PC-9 (cell line): ENCODE data around the gene CCDC12. TPM values are rescaled to one million over a fixed set of nuclear protein-coding genes. Genes with fewer than 3 reads are reported as not detected.

Source experiments
- BruUV-seq: library from RNA; stranded (reverse); fragments of 400-500 nt; replicated peaks from 2 replicates; lab custom pipeline; 2021; lab: Mats Ljungman, UMichigan
- CTCF ChIA-PET: fragments of 300-600 bp; sonication (Branson Sonifier 250); formaldehyde crosslinking; loops from one replicate; lab custom pipeline; 2022; ENCODE audit warnings: antibody characterized with exemption; lab: Charles Lee
- POLR2A ChIA-PET: fragments of 300-600 bp; sonication (Branson Sonifier 250); formaldehyde crosslinking; loops from one replicate; lab custom pipeline; 2022; ENCODE audit warnings: antibody characterized with exemption; ENCODE audit not compliant: unreplicated experiment; lab: Charles Lee
- DNase-seq, 2 experiments: peaks; one replicate each; pipeline versions ENCODE4 v3.0.0 to v3.0.0-alpha.2; 2015 to 2022; ENCODE audit warnings: mixed read lengths in 1 of 2
- H2AFZ ChIP-seq: fragments of 200-600 bp; sonication (generic); 2 replicates; pipeline ENCODE4 v1.8.1; 2017; ENCODE audit warnings: antibody characterized with exemption
- H3F3A ChIP-seq: fragments of 200-600 bp; sonication (generic); 2 replicates; pipeline ENCODE4 v1.8.1; 2017; ENCODE audit warnings: antibody characterized with exemption, mild to moderate bottlenecking, low read depth; ENCODE audit not compliant: insufficient read depth
- H3K27ac ChIP-seq: fragments of 200-600 bp; sonication (generic); 2 replicates; pipeline ENCODE4 v1.6.1; 2016; ENCODE audit warnings: mixed run types
- H3K27me3 ChIP-seq: fragments of 200-600 bp; sonication (generic); 2 replicates; pipeline ENCODE4 v1.6.1; 2016; ENCODE audit warnings: low read depth, mixed run types; ENCODE audit not compliant: insufficient read depth
- H3K36me3 ChIP-seq: fragments of 200-600 bp; sonication (generic); 2 replicates; pipeline ENCODE4 v1.6.1; 2016; ENCODE audit warnings: low read depth, mixed run types
- H3K4me1 ChIP-seq: fragments of 200-600 bp; sonication (generic); replicated peaks from 2 replicates; pipeline ENCODE4 v1.6.1; 2016; ENCODE audit warnings: mixed run types; ENCODE audit not compliant: insufficient read depth
- H3K4me2 ChIP-seq: fragments of 200-600 bp; sonication (generic); 2 replicates; pipeline ENCODE4 v1.6.1; 2017; ENCODE audit warnings: mixed run types
- H3K4me3 ChIP-seq: fragments of 200-600 bp; sonication (generic); 2 replicates; pipeline ENCODE4 v1.6.1; 2016; ENCODE audit warnings: mixed run types
- H3K79me2 ChIP-seq: fragments of 200-600 bp; sonication (generic); 2 replicates; pipeline ENCODE4 v1.6.1; 2017; ENCODE audit warnings: low read depth, mixed run types
- H3K9me2 ChIP-seq: fragments of 200-600 bp; sonication (generic); 2 replicates; pipeline ENCODE4 v1.8.1; 2017; ENCODE audit warnings: mild to moderate bottlenecking; ENCODE audit not compliant: insufficient read depth
- H3K9me3 ChIP-seq: fragments of 200-600 bp; sonication (generic); 2 replicates; pipeline ENCODE4 v1.8.1; 2016; ENCODE audit warnings: low read depth; ENCODE audit not compliant: insufficient read depth
- H4K20me1 ChIP-seq: fragments of 200-600 bp; sonication (generic); 2 replicates; pipeline ENCODE4 v1.8.1; 2017; ENCODE audit not compliant: insufficient read depth
- CTCF ChIP-seq: fragments of 200-600 bp; sonication (generic); conservative IDR thresholded peaks from 2 replicates; pipeline ENCODE4 v1.6.1; 2017; ENCODE audit warnings: mixed run types, antibody characterized with exemption, mild to moderate bottlenecking, moderate library complexity
- EZH2 ChIP-seq: fragments of 200-600 bp; sonication (generic); IDR thresholded peaks from 2 replicates; pipeline ENCODE4 v1.8.0; 2017; ENCODE audit warnings: antibody characterized with exemption, low read depth
- intact Hi-C: fragments of 100-400 bp; cut with micrococcal nuclease; formaldehyde crosslinking; loops from one replicate; pipeline ENCODE4 v1.10.0; 2022; ENCODE audit not compliant: unreplicated experiment
- total RNA-seq: library from RNA; stranded (reverse); gene quantifications from 2 replicates; pipeline ENCODE4 v1.2.3, GENCODE V29; 2021

Gene CCDC12
- total RNA-seq, 1 experiment from 2014 or later: 39.3 TPM

GRCh38 chr3:47006145-47006651 is 29.7 kb upstream of the CCDC12 start:
- H3K9me3 ChIP-seq: no peaks in the 10 kb centered on the region
- CTCF ChIA-PET: no interaction called here
- no peaks in the 10 kb centered on the region for H3K36me3 ChIP-seq
- DNase-seq: no peak
- no peaks in the 10 kb centered on the region for H3K4me1 ChIP-seq
- POLR2A ChIA-PET: interaction anchor here (0.7 kb wide), 1 partner anchor 91 kb away, joined by 3 read pairs; no protein-coding TSS in a partner anchor
- no peak overlapping the region for H2AFZ ChIP-seq
- H3K4me2 ChIP-seq: no peak overlapping the region
- no peaks in the 10 kb centered on the region for H3K9me2 ChIP-seq
- intact Hi-C loops: no loop called here
- TF ChIP-seq CTCF: no peak
- no peak for TF ChIP-seq EZH2
- H3K27me3 ChIP-seq: no peaks in the 10 kb centered on the region
- H3F3A ChIP-seq: no peaks in the 10 kb centered on the region
- no peak overlapping the region for H3K4me3 ChIP-seq
- H4K20me1 ChIP-seq: no peaks in the 10 kb centered on the region
- no peak overlapping the region for H3K27ac ChIP-seq
- H3K79me2 ChIP-seq: no peaks in the 10 kb centered on the region
- no TSS peak for BruUV-seq

- Histone ChIP-seq H3K79me2 (no peaks in the 10 kb centered on the region), H3K27me3 (no peaks in the 10 kb centered on the region), H3K9me3 (no peaks in the 10 kb centered on the region), H3K36me3 (no peaks in the 10 kb centered on the region), H2AFZ (no peak overlapping the region), H3K4me3 (no peak overlapping the region), H3F3A (no peaks in the 10 kb centered on the region), H4K20me1 (no peaks in the 10 kb centered on the region), H3K4me1 (no peaks in the 10 kb centered on the region), H3K9me2 (no peaks in the 10 kb centered on the region), H3K4me2 (no peak overlapping the region), H3K27ac (no peak overlapping the region)
- no TSS peak for BruUV-seq
- TF ChIP-seq EZH2 (no peak), CTCF (no peak)
- intact Hi-C loops: no loop called here
- CTCF ChIA-PET: interaction anchor here (0.6 kb wide), 1 partner anchor 29 kb away, joined by 5 read pairs; no protein-coding TSS in a partner anchor
- no peak for DNase-seq
- POLR2A ChIA-PET: no interaction called here
These were observed 28.9 kb upstream of the CCDC12 start for GRCh38 chr3:47005212-47006144.

GRCh38 chr3:47004369-47005211 is 28.0 kb upstream of the CCDC12 start:
- H4K20me1 ChIP-seq: no peaks in the 10 kb centered on the region
- no peaks in the 10 kb centered on the region for H3K79me2 ChIP-seq
- H3F3A ChIP-seq: no peaks in the 10 kb centered on the region
- no TSS peak for BruUV-seq
- H3K9me2 ChIP-seq: no peaks in the 10 kb centered on the region
- TF ChIP-seq CTCF (no peak), EZH2 (no peak)
- no peak for DNase-seq
- POLR2A ChIA-PET: no interaction called here
- H2AFZ ChIP-seq: no peak overlapping the region
- no peaks in the 10 kb centered on the region for H3K4me1 ChIP-seq
- H3K36me3 ChIP-seq: no peaks in the 10 kb centered on the region
- H3K27me3 ChIP-seq: no peaks in the 10 kb centered on the region
- CTCF ChIA-PET: no interaction called here
- H3K4me3 ChIP-seq: no peak overlapping the region
- no peaks in the 10 kb centered on the region for H3K9me3 ChIP-seq
- intact Hi-C loops: no loop called here
- H3K27ac ChIP-seq: no peak overlapping the region
- no peak overlapping the region for H3K4me2 ChIP-seq
